ENCODE data around the gene KCNIP4.

The KCNIP4 gene

DNA sequence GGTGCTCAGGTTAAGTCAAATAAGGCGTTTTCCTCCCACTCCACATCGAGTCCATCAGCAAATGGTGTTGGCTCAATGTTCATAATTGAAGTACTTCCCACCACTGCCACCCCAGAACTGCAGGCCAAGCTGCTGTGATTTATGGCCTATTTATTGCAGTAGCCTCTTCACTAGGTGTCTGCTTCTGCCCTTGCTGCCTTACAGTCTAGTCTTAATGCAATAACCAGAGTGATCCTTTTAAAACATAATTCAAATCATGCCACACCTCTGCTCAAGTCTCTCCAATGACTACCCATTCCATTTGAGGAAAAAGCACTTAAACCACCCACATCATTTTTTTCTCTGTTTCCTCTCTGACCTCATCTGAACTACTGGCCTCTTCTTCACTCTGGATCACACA is 220.3 kb downstream of the KCNIP4 start:
- POLR2A ChIA-PET: no interaction called here
- CTCF ChIA-PET: no interaction called here
- TF ChIP-seq, protein P1, sequence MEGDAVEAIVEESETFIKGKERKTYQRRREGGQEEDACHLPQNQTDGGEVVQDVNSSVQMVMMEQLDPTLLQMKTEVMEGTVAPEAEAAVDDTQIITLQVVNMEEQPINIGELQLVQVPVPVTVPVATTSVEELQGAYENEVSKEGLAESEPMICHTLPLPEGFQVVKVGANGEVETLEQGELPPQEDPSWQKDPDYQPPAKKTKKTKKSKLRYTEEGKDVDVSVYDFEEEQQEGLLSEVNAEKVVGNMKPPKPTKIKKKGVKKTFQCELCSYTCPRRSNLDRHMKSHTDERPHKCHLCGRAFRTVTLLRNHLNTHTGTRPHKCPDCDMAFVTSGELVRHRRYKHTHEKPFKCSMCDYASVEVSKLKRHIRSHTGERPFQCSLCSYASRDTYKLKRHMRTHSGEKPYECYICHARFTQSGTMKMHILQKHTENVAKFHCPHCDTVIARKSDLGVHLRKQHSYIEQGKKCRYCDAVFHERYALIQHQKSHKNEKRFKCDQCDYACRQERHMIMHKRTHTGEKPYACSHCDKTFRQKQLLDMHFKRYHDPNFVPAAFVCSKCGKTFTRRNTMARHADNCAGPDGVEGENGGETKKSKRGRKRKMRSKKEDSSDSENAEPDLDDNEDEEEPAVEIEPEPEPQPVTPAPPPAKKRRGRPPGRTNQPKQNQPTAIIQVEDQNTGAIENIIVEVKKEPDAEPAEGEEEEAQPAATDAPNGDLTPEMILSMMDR (IDR thresholded peaks at IDR 0.05; ENCODE audit: insufficient read depth, low read length, missing control alignments): no peak

DNA sequence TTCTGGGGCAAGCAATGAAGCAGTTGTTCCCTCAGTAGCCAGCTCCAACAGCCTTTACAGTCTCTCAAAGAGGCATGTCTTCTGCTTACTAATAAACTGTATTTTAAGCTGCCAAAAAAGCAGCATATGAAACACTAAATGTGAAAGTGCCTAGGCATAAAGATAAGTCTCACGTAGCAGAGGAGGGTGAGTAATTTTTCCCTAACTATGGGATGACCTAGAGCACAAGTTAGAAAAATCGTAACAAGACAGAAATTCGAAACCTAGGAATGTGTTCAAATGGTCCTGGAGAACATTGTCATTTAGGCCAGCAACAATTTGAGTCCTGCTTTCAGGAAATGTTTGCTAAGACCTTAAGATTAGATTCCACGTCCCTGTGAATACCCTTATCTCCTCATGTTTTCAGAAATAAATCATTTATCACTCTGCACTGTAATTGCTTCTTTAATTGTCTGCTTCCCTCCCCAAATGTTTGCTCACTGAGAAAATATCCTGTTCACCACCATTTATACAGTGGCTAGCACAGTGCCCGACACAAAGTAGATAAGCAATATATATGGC is 222.2 kb downstream of the KCNIP4 start:
- ChIA-PET CTCF (no interaction called here), POLR2A (no interaction called here)
- TF ChIP-seq, protein P1 (IDR thresholded peaks at IDR 0.05; ENCODE audit: insufficient read depth, low read length, missing control alignments): no peak
- DNase-seq (ENCODE audit: low read depth, low spot score): no peak
- H3K4me3 ChIP-seq (ENCODE audit: low read depth, low read length): no peak overlapping the region

More for the DNA sequence above, 220.3 kb downstream of the KCNIP4 start:
- no peak overlapping the region for H3K4me3 ChIP-seq (ENCODE audit: low read depth, low read length)
- no peak for DNase-seq (ENCODE audit: low read depth, low spot score)

DNA sequence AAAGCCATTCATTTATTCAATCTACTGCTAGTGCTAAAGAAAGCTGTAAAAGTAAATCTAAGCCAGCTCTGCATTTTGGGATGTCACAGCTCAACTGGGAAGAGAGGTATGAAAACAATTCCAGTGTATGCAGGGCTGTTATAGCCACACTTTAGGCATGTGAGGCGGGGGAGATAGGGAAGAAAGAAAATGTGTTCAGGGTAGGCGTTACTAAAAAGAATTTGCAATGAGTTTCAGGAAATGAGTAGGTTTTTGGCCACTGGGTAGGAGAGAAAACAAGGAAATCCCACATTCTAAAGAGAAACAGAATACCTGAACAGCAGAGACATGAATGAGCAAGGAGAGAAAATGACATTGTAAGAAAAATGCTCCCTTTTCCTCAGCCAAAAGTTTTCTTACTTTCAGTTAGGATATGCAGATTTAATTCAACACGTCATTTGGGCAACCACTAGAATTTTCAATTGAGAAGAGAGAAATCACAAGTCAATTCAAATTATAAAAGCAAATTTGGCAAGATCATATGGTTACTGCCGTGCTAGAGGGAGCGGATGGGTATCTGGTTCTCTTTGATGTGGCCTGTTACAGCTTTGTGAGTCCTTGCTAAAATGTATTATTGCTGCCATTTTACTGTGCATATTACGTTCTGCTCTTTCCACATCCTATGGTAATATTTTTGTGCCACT is 226.3 kb downstream of the KCNIP4 start:
- TF ChIP-seq, protein P1 (IDR thresholded peaks at IDR 0.05; ENCODE audit: insufficient read depth, low read length, missing control alignments): no peak
- ChIA-PET CTCF (no interaction called here), POLR2A (no interaction called here)
- no peak for DNase-seq (ENCODE audit: low read depth, low spot score)
- H3K4me3 ChIP-seq (ENCODE audit: low read depth, low read length): no peak overlapping the region

DNA sequence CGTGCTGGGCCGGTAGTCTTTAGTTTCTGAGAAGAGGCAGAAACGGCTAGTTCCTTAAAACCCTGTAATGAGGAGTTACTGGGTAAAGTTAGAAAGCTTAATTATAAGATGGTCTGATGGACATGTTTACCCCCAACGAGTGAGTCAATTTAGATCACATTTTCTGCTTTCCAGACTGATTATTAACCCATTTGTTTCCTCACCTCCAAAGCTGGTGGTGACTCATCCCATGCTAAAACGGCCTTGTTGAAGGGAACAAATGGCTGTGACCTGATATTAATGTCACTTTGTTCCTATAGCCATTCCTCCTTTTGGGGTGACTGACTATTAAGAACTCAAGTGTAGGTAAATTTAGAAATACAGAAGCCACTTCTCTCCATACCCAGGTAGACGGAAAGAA is 232.0 kb downstream of the KCNIP4 start:
- POLR2A ChIA-PET: no interaction called here
- H3K4me3 ChIP-seq (ENCODE audit: low read depth, low read length): no peak overlapping the region
- TF ChIP-seq, protein P1 (IDR thresholded peaks at IDR 0.05; ENCODE audit: insufficient read depth, low read length, missing control alignments): no peak
- no peak for DNase-seq (ENCODE audit: low read depth, low spot score)
- CTCF ChIA-PET: no interaction called here

DNA sequence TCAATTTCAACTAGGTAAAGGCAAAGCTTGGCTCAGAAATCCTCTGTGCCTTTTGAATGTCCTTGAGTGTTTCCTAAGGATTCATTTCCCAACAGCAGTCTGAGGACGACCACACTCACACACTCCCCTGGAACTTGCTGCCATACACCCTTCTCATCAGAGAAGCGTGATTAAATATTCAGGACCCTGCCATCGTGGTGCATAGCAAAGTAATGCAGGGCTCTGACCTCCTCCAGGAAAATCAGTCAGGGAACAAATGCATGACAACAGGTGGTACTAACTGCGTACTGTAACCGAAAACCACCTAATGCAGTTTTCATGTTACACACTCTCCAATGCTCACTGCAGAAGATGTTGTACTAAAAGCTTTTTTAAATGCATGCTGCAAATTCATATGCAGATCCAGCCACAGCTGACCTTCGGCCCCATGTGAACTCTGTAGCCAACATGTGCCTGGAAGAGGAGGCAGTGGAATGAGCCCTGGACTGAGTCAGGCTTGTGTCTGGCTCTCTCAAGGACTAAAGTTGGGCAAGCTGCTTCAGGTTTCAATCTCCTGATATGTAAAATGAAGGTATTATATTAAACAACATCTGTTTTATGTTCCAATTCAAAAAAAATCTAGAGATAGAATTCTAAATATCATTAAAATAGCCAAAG is 238.3 kb downstream of the KCNIP4 start:
- DNase-seq (ENCODE audit: low read depth, low spot score): no peak
- CTCF ChIA-PET: no interaction called here
- TF ChIP-seq, protein P1 (IDR thresholded peaks at IDR 0.05; ENCODE audit: insufficient read depth, low read length, missing control alignments): no peak
- POLR2A ChIA-PET: no interaction called here
- H3K4me3 ChIP-seq (ENCODE audit: low read depth, low read length): no peak overlapping the region

DNA sequence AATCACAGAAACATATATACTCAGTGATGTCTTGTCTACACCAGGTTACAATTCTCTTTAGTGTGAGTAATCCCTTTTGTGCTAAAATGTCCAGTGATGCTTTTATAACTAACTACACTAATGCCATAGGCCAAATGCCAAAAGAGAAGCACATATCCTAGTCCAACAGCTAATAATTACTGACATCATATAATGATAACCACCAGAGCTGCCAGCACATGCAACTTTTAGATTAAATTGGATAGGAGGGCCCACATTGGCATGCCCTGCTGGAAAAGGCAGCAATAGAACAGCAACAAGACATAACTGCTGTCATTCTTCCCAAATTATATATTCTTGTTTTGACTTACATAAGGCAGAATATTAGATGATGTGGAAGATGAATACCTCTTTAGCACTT is 238.8 kb downstream of the KCNIP4 start:
- CTCF ChIA-PET: no interaction called here

More for the DNA sequence above, 238.8 kb downstream of the KCNIP4 start:
- TF ChIP-seq, protein P1 (IDR thresholded peaks at IDR 0.05; ENCODE audit: insufficient read depth, low read length, missing control alignments): no peak
- DNase-seq (ENCODE audit: low read depth, low spot score): no peak
- POLR2A ChIA-PET: no interaction called here
- no peak overlapping the region for H3K4me3 ChIP-seq (ENCODE audit: low read depth, low read length)
